Measurements from ENCODE around the gene FTCDNL1. TPM values are rescaled to one million over a fixed set of nuclear protein-coding genes. Genes with fewer than 3 reads are reported as not detected.

The FTCDNL1 gene
- polyA plus RNA-seq, 3 donors, result 2.4 to 7.3 (median 4.1) TPM

DNA sequence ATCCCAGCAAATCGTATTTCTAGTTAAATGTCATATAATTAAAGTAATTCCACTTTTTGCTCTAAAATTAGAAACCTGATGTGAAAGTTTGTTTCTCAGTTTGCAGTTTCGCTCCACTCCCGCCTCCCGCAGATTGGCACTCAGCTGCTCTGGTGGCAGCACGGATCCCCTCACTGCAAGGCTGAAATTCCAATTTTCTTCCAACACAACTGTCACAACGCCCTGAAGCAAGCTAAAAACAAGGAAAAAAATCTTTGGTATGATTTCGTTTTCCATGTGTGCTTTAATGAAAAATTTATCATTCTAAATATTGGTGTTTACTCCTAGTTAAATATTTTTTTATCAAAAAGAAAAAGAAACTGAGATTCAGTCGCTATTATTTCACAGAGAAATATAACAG is 38.5 kb downstream of the FTCDNL1 start:
- H3K79me2 ChIP-seq (ENCODE audit: insufficient read depth, low read length), result no peaks in the 10 kb centered on the region
- Mint-ChIP-seq H3K4me1 (peaks cover 2% of the 10 kb centered on the region), H3K36me3 (peaks cover 0 to 4% of the 10 kb centered on the region in 2 donors), H3K4me3 (no peak overlapping the region), H3K27me3 (ENCODE audit: low read depth in 3 of 3) (no peaks in the 10 kb centered on the region), H3K27ac (no peak overlapping the region), H3K9me3 (peaks cover 2 to 6% (median 4%) of the 10 kb centered on the region in 7 donors)
- no peak for DNase-seq
- H3K9me3 ChIP-seq (replicated peaks in 1 of 2; ENCODE audit: control insufficient read depth in 1 of 2, insufficient read depth in 1 of 2, low read length in 2 of 2), result no peaks in the 10 kb centered on the region
- H2AFZ ChIP-seq (ENCODE audit: insufficient read depth, low read depth, low read length, poor library complexity, severe bottlenecking), result no peak overlapping the region
- intact Hi-C loops (cut with micrococcal nuclease), result no loop called here
- H3K4me3 ChIP-seq (replicated peaks in 1 of 3; ENCODE audit: low read depth in 2 of 3, low read length in 3 of 3), result no peak overlapping the region
- peaks cover 1 to 2% of the 10 kb centered on the region in 2 donors for H3K4me1 ChIP-seq (ENCODE audit: control insufficient read depth in 1 of 2, insufficient read depth in 2 of 2, low read length in 2 of 2)
- WGBS (ENCODE audit: insufficient coverage), result 100% methylated on average over 3 of the region's 8 CpGs
- H3K27ac ChIP-seq (ENCODE audit: low read depth in 1 of 2, low read length in 2 of 2), result no peak overlapping the region
- no peaks in the 10 kb centered on the region for H3K27me3 ChIP-seq (ENCODE audit: control insufficient read depth in 2 of 2, insufficient read depth in 2 of 2, low read length in 2 of 2)
- no peaks in the 10 kb centered on the region for H3K36me3 ChIP-seq (replicated peaks in 1 of 2; ENCODE audit: control insufficient read depth in 1 of 2, insufficient read depth in 2 of 2, low read length in 2 of 2)
- no peak for TF ChIP-seq CTCF (IDR thresholded peaks at IDR 0.05)
- H4K20me1 ChIP-seq (ENCODE audit: insufficient read depth, low read length), result no peaks in the 10 kb centered on the region
- H3K4me2 ChIP-seq (replicated peaks; ENCODE audit: extremely low read depth, low read length, poor library complexity, severe bottlenecking), result no peak overlapping the region
- H3K9ac ChIP-seq (ENCODE audit: insufficient read depth, low read length, poor library complexity, severe bottlenecking), result no peak overlapping the region

DNA sequence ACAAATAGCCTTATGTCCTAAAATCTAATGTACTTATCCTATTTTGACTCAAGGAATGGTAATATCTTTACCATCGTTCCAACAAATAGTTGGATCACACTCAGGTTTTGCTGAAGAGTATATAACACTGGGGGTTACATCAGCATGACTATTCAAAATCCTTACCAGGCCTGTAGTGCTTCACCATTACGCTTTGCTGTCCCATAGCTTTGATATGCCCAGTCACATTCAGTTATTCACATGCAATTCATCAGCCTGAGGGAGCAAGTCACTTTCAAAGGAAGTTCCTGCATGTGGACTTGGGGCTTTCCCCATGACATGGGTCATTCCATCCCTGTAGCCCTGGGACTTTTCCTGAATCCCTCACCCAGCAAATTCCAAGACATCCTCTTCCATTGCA is 39.6 kb downstream of the FTCDNL1 start:
- no peaks in the 10 kb centered on the region for H3K4me1 ChIP-seq (ENCODE audit: control insufficient read depth in 1 of 2, insufficient read depth in 2 of 2, low read length in 2 of 2)
- H3K4me2 ChIP-seq (replicated peaks; ENCODE audit: extremely low read depth, low read length, poor library complexity, severe bottlenecking), result no peak overlapping the region
- no peak overlapping the region for H2AFZ ChIP-seq (ENCODE audit: insufficient read depth, low read depth, low read length, poor library complexity, severe bottlenecking)
- no CpG with 5 or more reads among the region's 2 CpGs for WGBS (ENCODE audit: insufficient coverage)
- TF ChIP-seq CTCF (IDR thresholded peaks at IDR 0.05), result no peak
- peaks cover 2 to 6% (median 4%) of the 10 kb centered on the region in 7 donors for H3K9me3 Mint-ChIP-seq
- H3K27me3 Mint-ChIP-seq (ENCODE audit: low read depth in 3 of 3), result no peaks in the 10 kb centered on the region
- no peak overlapping the region for H3K27ac ChIP-seq (ENCODE audit: low read depth in 1 of 2, low read length in 2 of 2)
- peaks cover 0 to 4% of the 10 kb centered on the region in 2 donors for H3K36me3 Mint-ChIP-seq
- H3K4me3 Mint-ChIP-seq, result no peak overlapping the region
- intact Hi-C loops (cut with micrococcal nuclease), result no loop called here
- H3K27ac Mint-ChIP-seq, result no peak overlapping the region
- no peaks in the 10 kb centered on the region for H3K79me2 ChIP-seq (ENCODE audit: insufficient read depth, low read length)
- H3K36me3 ChIP-seq (replicated peaks in 1 of 2; ENCODE audit: control insufficient read depth in 1 of 2, insufficient read depth in 2 of 2, low read length in 2 of 2), result no peaks in the 10 kb centered on the region
- DNase-seq, result peak in 1 of 3 donors; percentile 8
- H3K9me3 ChIP-seq (replicated peaks in 1 of 2; ENCODE audit: control insufficient read depth in 1 of 2, insufficient read depth in 1 of 2, low read length in 2 of 2), result no peaks in the 10 kb centered on the region
- H3K9ac ChIP-seq (ENCODE audit: insufficient read depth, low read length, poor library complexity, severe bottlenecking), result no peak overlapping the region
- no peaks in the 10 kb centered on the region for H4K20me1 ChIP-seq (ENCODE audit: insufficient read depth, low read length)
- H3K4me1 Mint-ChIP-seq, result no peaks in the 10 kb centered on the region
- H3K27me3 ChIP-seq (ENCODE audit: control insufficient read depth in 2 of 2, insufficient read depth in 2 of 2, low read length in 2 of 2), result no peaks in the 10 kb centered on the region
- no peak overlapping the region for H3K4me3 ChIP-seq (replicated peaks in 1 of 3; ENCODE audit: low read depth in 2 of 3, low read length in 3 of 3)

Data from CD14-positive monocyte (primary cell).